Left ventricle myocardium inferior (tissue), 1 donor: ENCODE measurements around the gene KCNMA1. TPM values are rescaled to one million over a fixed set of nuclear protein-coding genes. Genes with fewer than 3 reads are reported as not detected.

Experiments used
- DNase-seq: peaks from one replicate; pipeline ENCODE4 v3.0.0-alpha.2; 2020
- H3K27ac ChIP-seq: fragments of 200-600 bp; replicated peaks from 2 replicates; pipeline ENCODE4 v1.8.0; 2021
- H3K27me3 ChIP-seq: fragments of 200-600 bp; 2 replicates; pipeline ENCODE4 v1.8.0; 2021; ENCODE audit warnings: low read depth
- H3K36me3 ChIP-seq: fragments of 200-600 bp; 2 replicates; pipeline ENCODE4 v1.8.0; 2021
- H3K4me1 ChIP-seq: fragments of 200-600 bp; 2 replicates; pipeline ENCODE4 v1.8.0; 2021
- H3K4me3 ChIP-seq: fragments of 200-600 bp; 2 replicates; pipeline ENCODE4 v1.8.0; 2021; ENCODE audit warnings: mild to moderate bottlenecking, moderate library complexity
- H3K9me3 ChIP-seq: fragments of 200-600 bp; replicated peaks from 2 replicates; pipeline ENCODE4 v1.8.0; 2021
- intact Hi-C: fragments of 100-400 bp; cut with micrococcal nuclease; formaldehyde crosslinking; loops from one replicate; pipeline ENCODE4 v1.11.0; 2022
- total RNA-seq: library from RNA; stranded (reverse); fragmentation: NEBNext Ultra II Directional; extraction: Animal tissue kit (Norgen Biotek cat#: 25700); gene quantifications from one replicate; pipeline ENCODE4 v1.2.1, GENCODE V29; 2021
- TF ChIP-seq, protein P1 (sequence below): fragments of 200-600 bp; IDR thresholded peaks from 2 replicates; pipeline ENCODE4 v1.8.0; 2021; ENCODE audit warnings: antibody characterized with exemption, mild to moderate bottlenecking, borderline replicate concordance
- donor health status: DM: no; HTN: yes; CAD: no; lungs with severe emphysema.

The KCNMA1 gene
- total RNA-seq, 1 donor from 2014 or later: 1.8 TPM

DNA sequence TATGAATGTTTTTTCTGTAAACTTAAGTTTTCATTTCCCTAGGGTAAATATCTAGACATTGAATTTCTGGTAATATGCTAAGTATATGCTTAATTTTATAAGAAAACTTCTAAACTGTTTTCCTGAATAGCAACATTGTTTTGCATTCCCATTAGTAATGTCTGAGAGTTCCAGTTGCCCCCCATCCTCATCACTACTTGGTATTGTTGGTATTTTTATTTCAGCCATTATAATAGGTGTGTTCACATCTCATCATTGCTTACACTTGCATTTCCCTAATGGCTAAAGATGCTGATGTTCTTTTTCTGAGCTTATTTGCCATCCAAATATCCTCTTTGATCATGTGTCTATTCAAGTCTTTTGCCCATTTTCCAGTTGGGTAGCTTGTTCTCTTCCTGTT, 269.6 kb downstream of the KCNMA1 start:
- intact Hi-C loops: no loop called here
- no peak for DNase-seq
- no peaks in the 10 kb centered on the region for H3K4me1 ChIP-seq

DNA sequence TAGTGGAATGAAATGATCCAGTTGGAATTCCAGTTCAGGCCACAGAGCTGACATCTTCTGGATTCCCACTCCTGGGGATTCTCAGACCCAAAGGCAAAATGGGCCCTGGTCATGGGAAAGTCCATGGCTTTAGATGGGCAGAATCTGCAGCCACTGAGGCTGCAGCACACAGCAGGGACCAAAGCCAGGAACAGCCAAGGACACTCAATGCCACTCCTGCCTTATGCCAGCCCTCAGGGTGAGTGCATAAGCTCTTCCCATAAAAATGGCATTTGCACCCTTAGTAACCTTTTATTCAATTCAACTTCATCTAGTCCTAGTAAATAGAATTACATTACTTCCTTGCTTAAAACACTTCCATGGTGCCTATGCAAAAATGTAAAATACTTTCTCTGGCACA, 274.4 kb downstream of the KCNMA1 start:
- intact Hi-C loops: no loop called here
- H3K4me1 ChIP-seq: no peaks in the 10 kb centered on the region
- TF ChIP-seq, protein P1, sequence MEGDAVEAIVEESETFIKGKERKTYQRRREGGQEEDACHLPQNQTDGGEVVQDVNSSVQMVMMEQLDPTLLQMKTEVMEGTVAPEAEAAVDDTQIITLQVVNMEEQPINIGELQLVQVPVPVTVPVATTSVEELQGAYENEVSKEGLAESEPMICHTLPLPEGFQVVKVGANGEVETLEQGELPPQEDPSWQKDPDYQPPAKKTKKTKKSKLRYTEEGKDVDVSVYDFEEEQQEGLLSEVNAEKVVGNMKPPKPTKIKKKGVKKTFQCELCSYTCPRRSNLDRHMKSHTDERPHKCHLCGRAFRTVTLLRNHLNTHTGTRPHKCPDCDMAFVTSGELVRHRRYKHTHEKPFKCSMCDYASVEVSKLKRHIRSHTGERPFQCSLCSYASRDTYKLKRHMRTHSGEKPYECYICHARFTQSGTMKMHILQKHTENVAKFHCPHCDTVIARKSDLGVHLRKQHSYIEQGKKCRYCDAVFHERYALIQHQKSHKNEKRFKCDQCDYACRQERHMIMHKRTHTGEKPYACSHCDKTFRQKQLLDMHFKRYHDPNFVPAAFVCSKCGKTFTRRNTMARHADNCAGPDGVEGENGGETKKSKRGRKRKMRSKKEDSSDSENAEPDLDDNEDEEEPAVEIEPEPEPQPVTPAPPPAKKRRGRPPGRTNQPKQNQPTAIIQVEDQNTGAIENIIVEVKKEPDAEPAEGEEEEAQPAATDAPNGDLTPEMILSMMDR: no peak
- no peaks in the 10 kb centered on the region for H3K36me3 ChIP-seq
- H3K27ac ChIP-seq: no peak overlapping the region
- H3K27me3 ChIP-seq: peaks cover 40% of the 10 kb centered on the region
- no peak for DNase-seq
- H3K4me3 ChIP-seq: no peak overlapping the region
- H3K9me3 ChIP-seq: peaks cover 7% of the 10 kb centered on the region

More for the DNA sequence above, 269.6 kb downstream of the KCNMA1 start:
- Histone ChIP-seq H3K36me3 (no peaks in the 10 kb centered on the region), H3K27ac (no peak overlapping the region), H3K4me3 (no peak overlapping the region), H3K9me3 (peaks cover 25% of the 10 kb centered on the region), H3K27me3 (peaks cover 41% of the 10 kb centered on the region)
- TF ChIP-seq, protein P1: no peak

DNA sequence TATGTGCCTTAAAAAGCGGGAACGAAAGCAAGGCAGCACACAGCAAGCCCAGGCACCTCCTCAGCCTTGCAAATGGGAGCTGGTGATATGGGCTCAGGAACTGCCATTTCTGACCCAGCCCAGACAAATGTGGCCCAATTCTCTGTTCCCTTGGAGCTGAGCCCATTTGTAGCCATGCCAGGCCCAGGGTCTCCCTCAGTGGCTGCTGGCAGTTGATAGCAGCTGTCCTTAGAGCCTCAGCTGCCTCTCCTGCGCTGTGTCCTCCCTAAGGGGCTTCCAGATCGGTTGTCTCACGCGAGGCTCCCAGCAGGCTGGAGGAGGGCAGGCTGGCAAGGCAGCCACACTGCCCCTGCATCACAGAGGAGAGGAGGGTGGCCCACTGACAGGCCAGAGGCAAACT, 275.8 kb downstream of the KCNMA1 start:
- intact Hi-C loops: no loop called here
- no peak for DNase-seq
- H3K27ac ChIP-seq: no peak overlapping the region
- no peaks in the 10 kb centered on the region for H3K4me1 ChIP-seq
- H3K27me3 ChIP-seq: peaks cover 45% of the 10 kb centered on the region
- H3K4me3 ChIP-seq: no peak overlapping the region
- TF ChIP-seq, protein P1: no peak
- H3K36me3 ChIP-seq: no peaks in the 10 kb centered on the region
- no peaks in the 10 kb centered on the region for H3K9me3 ChIP-seq

DNA sequence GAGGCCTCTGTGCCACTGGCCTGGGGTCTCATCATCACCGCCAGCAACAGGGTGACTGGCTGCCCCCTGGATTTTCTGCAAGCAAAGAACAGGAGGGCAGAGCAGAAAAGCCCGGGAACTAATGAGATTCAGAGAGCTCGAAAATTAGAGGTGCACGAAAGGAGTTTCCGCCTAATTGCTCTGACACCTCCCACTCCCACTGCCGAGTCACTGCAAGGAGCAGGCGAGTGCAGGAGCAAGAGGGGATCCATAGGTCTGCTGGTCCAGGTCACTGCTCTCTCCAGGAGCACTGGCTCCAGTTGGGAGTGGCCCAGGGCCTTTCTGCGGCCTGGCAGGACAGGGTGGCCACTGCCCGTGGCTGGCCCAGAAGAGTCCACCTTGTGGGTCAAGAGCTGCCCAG, 276.2 kb downstream of the KCNMA1 start:
- Histone ChIP-seq H3K27me3 (peaks cover 49% of the 10 kb centered on the region), H3K36me3 (no peaks in the 10 kb centered on the region), H3K4me3 (no peak overlapping the region), H3K9me3 (no peaks in the 10 kb centered on the region), H3K27ac (no peak overlapping the region), H3K4me1 (no peaks in the 10 kb centered on the region)
- intact Hi-C loops: no loop called here
- TF ChIP-seq, protein P1: no peak
- no peak for DNase-seq

DNA sequence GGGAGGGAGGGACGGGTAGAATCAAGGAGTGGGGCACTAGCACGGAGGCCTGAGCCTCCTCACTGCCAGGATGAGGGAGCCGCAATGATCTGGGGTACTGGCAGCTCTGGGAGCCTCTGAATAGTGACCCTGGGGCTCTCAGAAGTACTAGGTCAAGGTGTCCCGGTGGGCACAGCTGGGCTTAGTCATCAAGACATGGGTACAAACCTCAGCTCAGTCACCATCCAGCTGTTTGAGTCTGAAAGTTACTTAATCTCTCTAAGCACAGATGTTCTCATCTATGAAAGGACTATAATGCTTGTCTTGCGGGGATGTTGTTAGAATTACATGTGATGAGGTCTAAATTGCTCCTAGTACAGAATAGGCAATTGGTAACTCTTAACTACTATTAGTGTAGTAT, 276.8 kb downstream of the KCNMA1 start:
- H3K27ac ChIP-seq: no peak overlapping the region
- H3K9me3 ChIP-seq: no peaks in the 10 kb centered on the region

More for the DNA sequence above, 276.8 kb downstream of the KCNMA1 start:
- DNase-seq: no peak
- no peaks in the 10 kb centered on the region for H3K36me3 ChIP-seq
- H3K4me1 ChIP-seq: no peaks in the 10 kb centered on the region
- TF ChIP-seq, protein P1: no peak
- H3K4me3 ChIP-seq: no peak overlapping the region
- intact Hi-C loops: no loop called here
- peaks cover 53% of the 10 kb centered on the region for H3K27me3 ChIP-seq
